Measurements from ENCODE around the gene LRRC25. TPM values are rescaled to one million over a fixed set of nuclear protein-coding genes. Genes with fewer than 3 reads are reported as not detected.

Gene LRRC25
- total RNA-seq, 1 experiment from 2014 or later = not detected

DNA sequence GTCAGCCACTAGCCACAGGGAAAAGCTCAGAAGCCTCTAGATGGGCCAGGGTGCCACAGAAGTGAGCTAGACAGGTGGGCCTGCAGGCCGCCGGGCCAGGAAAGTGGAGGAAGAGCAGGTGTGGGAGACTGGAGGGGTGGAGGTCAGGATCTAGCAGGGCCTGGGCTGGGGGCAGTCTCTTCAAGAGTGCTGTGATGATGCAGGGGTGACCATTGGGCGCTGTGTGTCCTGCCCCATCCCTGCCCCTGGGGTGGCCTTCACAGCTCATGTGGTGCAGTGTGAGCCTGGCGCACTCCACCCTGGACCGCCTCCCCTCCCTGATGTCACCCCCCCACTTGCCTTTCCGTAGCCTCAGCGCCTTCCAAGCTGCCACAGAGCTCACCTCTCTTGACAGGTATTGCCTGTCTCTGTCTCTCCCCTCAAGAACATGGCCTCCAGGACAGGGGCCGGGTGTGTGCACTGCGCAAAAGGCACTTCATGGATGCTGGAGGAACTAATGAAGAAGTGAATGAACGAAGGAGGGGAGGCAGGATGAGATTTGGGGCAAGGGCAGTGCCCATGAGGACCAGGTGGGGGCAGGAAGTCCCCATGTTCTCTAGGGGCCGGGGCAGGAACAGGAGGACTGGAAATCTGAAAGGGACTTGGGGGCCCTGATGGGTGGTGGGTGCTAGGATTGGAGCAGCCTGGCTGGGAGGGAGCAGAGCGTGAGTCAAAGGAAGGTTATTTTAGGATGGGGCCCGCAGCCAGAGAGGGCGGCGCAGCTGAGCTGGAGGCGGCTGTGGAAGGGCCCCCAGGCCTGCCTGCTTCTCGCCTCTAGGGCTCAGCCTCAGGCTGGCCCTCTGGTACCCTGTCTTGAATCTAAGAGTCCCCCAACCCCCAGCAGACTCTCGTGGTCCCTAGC, 28.3 kb upstream of the LRRC25 start:
- DNase-seq (ENCODE audit: extremely low read depth, low read depth) = no peak

DNA sequence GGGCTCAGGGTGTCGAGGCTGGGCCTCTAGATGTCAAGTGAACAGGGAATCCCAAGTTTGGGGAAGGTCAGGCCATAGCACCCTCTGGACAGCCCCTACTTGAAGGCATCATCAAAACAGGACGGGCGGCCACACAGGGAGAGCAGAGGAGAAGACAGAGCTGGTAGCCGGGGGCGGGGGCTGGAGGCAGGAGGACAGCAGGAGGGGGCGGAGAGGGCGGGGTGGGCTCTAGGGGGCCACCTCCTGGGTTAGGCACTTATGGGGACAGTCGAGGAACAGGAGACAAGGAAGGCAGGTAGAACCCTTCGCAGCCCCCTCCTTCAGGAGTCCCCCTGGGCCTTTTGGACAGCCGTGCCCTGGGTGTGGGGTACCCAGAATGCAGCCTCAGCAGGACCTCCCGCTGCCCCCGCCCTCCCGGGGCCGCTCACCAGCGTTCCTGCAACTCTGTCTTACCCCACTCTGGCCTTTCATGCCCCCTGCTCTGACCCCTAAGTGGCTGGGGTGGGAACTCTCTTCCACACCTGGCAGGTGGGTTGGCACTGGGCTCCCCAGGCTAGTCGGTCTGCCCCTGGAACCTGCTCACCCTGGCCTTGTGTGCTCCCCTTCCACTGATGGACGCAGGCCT, 27.6 kb upstream of the LRRC25 start:
- no peak for DNase-seq (ENCODE audit: extremely low read depth, low read depth)

DNA sequence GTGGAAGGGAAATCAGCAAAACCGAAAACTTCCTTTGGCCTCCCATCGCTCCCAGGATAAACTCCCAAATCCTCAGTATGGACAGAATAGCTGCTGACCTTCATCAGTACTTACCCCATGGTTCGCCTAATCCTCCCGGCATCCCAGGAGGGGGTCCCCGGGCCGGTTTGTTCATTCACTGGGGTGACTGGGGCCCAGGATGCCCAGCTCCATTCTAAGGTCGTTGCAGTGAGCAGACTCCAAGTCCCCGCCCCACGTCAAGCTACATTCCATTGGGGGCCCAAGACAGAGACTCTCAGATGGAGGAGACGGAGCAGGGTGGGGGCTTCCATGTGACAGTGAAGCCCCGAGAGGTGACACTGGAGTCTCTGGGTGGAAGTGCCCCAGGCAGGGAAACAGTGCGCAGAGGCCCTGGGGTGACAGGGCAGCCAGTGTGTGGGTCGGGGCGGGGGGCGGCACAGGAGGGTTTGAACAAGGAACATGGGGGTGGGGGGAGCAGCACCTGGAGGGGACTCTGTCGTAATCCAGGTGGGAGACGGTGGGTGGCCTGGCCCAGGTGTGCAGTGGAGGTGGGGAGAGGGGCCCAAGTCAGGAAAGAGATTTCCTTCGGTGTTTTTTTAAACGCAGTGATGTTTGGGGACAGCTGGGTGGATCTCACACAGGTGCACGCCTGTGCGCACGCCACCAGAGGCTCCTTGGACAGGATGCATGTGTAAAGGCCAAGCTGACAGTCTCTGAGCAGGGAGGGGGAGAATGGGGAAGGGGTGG, 26.9 kb upstream of the LRRC25 start:
- no peak for DNase-seq (ENCODE audit: extremely low read depth, low read depth)

DNA sequence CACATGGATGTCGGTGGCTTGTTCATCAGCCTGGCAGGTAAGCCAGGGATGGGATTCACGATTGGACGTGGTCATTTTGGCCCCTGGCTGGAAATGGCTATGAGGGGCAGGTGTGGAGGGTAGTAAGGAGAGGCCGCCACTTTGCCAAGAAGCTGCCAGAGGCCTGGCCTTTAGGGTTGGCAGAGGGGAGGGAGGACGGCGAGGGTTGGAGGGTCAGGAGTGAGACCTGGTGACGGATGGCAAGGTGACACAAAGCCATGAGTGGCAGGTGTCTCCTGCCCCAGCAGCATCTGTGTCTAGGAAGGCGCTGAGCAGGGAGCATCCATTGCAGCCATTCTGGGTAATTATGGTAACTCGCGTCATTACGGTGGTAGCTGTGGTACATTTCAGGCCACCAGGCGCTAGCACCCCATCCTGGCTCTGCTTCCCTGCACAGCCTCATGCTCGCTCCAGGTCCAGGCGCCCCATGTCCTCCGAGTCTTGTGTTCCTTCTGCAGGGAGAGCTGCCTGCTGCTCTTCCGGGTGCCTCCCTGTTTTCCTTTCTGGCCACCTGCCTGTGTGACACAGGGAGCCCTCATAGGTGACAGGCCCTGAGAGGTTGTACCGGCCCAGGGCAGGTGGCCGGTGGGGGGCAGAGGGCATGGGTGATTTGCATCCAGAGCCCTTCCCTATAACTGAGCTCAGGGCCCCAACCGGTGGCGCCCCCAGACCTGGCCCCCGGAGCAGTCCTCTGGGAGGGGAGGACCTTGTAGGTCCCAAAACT, 26.0 kb upstream of the LRRC25 start:
- DNase-seq (ENCODE audit: extremely low read depth, low read depth) = no peak

DNA sequence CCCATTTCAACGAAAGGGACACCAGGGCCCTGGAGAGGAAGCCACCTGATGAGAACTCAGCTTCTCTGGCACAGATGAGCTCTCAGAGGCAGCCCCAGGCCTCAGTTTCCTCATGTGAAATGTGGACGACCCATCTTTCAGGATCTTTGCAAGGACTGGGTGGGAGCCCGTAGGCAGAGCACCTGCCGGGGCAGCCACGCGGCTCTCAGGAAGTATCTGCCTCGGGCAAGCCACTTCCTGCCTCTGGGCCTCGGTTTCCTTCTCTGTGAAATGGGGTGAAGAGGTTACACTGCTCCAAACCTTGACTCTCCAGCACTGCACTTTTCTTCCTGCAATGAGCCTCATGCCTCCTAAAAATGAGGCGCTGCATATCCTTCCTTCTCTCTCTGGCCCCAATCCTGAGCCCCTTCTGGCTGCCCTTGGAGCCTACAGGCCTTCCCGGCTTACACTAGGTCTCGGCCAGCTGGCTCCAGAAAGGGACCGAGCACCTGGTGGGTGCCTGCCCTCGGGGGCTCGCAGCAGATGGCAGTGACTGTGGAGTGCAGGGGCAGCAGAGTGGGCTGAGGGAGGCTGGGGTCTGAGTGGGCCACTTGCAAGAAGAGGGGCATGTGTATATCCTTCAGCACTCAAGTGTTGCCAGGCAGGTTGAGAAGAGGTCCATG, 25.2 kb upstream of the LRRC25 start:
- no peak for DNase-seq (ENCODE audit: extremely low read depth, low read depth)

DNA sequence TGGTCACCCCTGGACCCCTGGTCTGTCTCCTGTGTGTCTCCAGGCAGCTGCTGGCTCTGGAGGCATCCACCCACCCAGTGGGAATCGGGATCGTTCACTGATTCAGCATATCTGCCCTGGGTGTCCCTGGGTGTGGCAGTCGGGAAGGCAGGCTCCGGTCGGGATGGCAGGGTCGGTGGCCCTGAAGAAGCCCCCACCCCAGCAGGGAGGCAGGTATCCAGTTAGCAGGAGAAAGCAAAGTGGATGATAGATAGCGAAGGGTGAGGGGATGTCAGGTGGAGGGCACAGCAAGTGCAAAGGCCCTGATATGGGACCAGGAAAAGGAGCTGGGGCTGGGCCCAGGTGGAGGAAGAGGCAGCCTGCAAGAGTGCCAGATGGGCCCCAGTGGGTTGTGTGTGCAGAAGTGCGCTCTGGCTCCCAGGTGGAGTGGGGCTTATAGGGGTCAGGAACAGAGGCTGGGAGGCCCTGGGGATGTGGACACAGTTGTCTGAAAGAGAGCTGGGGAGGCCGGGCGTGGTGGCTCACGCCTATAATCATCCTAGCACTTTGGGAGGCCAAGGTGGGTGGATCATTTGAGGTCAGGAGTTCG, 24.0 kb upstream of the LRRC25 start:
- no peak for DNase-seq (ENCODE audit: extremely low read depth, low read depth)

DNA sequence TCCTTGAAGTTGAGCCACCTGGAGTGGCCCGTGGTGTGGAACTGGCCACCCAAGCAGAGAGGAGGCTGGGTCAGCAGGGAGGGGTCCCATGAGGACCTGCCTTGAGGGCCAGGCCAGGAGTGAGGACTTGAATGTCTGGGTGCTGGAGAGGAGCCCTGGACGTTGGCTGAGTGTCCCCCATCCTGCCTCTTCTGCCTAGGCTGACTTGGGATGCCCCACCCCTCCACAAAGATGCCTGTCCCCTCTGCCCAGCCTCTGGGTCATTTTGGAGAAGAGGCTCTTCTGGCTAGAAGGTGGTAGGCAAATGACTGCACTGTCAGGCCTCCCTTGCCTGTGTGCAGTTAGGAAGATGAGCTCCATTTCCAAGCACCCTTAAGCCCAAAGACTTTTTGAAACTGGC, 23.5 kb upstream of the LRRC25 start:
- DNase-seq (ENCODE audit: extremely low read depth, low read depth) = no peak

DNA sequence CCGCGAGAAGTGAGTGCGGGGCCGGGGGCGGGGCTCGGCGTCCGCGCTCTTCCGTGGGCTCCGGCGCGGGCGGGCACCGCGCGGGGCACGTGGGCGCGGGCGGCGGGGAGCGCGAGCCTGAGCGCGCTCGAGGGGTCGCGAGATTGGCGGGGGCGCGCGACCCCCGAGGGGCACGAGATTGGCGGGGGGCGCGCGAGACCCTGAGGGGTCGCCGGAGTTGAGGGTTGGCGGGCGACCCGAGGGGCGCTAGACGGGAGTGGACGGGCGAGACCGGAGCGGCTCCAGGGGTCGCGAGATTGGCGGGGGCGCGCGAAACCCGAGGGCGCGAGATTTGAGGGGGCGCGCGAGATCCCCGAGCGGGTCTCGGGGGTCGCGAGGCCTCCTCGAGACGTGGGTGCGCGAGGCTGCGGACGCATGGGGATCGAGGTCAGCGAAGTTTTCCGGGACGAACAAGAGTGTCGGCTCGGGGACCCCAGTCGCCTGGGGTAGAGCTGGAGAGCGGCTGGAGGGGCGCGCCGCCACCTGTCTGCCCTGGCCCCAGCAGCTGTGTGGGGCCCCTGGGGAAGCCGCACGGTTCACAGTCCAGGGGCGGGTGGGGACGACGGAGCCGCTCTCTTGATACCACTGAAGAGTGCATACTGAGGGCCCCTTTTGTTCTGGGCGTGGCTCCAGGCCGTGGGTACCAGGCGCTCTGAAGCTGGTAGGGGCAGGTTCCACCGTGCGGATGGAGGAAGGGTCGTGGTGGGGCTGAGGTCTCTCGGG, 22.5 kb upstream of the LRRC25 start:
- no peak for DNase-seq (ENCODE audit: extremely low read depth, low read depth)

DNA sequence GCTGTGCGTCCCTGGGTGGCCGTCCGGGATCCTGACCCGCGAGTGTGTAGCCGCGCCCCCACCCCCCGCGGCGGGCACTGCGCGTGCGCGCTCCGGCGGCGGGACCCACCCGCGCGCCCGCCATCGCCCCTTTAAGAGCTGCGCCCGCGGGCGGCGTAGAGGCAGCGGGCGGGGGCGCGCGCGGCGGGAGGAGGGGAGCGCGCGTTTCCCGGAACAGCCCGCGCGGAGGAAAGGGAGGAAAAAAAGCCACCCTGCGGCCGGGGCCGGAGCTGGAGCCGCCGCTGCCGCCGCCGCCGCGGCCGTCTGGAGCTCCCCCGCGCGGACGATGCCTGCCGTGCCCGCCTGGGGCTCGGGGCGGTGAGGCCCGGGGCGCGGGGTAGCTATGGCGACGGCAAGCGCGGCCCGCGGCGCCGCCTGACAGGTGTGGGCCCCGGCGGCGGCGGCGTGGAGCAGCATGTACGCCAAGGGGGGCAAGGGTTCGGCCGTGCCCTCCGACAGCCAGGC, 21.8 kb upstream of the LRRC25 start, which contains the start of gene SSBP4:
Gene SSBP4, plus strand, starts transcription at position 204 of the 504 bp plus-strand sequence. Its CDS starts 251 bp downstream, at position 455.
- DNase-seq (ENCODE audit: extremely low read depth, low read depth) = peak; percentile 63

DNA sequence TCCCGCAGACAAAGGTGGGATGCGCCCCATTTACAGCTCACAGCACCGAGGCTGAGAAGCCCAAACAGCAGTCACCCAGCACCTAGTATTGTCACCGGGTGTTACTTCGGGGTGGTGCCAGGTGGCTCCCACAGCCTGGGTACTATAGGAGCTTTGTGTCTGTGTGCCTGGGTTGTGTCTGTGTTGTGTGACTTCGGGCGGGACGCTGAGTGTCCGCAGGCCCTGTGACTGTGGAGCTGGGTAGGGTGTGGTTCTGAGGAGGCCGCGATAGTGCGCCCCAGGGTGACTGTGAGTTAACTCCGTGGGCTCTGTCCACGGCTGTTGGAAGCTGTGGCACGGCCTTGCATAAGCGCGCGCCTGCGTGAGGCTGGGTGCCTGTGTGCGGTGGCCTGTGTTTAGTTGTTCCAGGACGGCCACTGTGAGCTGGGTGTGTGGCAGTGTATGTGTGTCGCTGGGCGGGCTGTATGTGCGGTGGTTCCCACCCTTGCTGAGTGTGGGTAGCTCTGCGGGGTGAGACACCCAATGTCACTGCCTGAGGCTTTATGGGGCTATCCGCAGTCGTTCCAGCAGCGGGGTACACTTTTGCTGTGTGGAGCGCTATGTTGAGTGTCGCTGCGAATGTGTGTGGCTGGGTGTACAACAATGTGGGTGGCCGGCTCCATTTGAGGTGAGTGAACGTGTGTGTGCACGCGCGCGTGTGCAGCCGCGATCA, 21.2 kb upstream of the LRRC25 start:
- no peak for DNase-seq (ENCODE audit: extremely low read depth, low read depth)

DNA sequence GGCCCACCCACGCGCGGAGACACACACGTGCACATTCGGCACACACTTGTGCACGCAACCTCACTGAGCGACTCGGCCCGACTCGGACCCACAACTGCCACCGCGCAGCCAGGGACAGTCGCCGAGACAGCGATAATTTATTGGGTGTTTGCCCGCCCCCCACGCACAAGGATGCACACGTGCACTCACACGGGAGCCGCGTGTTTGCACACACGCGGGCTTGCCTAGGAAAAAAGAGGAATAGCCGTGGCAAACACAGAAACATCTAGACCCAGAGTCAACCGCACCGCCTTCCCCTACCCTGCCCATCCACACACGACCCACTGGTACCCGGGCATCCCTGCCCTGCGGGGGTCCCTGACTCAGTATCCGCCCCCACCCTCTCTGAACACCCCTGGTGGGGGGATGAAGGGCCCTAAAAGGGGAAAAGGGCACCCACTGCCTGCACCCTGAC, 20.6 kb upstream of the LRRC25 start:
- DNase-seq (ENCODE audit: extremely low read depth, low read depth) = no peak

DNA sequence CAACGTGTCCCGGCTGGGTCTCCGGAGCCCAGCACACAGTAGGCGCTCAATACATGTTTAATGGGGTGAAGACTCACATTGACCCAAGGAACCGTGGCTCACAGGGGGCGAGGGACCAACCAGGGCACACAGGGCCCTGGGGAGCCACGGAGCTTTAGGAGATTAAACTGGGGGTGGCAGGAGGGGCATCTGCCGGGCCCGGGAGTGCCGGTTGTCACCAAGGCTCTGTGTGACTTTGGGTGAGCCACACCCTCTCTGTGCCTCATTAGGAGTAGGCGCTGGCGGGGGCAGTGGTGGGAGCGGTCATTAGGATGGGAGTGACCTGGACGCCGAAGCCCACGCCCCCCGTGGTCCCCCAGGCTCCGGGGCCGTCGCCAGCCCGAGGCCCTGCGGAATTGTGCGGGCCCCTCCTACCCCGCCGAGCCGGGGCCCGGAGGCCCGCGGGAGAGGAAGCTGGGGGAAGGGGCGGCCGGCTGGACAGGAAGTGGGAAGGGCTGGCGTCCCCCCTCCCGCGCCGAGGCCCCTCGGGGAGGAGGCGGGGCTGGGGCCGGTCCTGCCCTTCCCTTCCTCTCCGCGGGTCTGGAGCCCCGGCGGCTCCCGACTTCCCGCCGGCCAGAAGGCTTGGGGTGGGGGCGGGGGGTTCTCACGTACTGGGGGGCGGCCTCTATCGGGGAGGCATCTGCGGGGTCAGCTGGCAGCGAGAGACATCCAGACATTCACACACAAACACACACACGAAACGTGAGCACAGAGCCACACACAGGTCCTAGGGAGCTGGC, 20.0 kb upstream of the LRRC25 start:
- DNase-seq (ENCODE audit: extremely low read depth, low read depth) = peak; percentile 68

DNA sequence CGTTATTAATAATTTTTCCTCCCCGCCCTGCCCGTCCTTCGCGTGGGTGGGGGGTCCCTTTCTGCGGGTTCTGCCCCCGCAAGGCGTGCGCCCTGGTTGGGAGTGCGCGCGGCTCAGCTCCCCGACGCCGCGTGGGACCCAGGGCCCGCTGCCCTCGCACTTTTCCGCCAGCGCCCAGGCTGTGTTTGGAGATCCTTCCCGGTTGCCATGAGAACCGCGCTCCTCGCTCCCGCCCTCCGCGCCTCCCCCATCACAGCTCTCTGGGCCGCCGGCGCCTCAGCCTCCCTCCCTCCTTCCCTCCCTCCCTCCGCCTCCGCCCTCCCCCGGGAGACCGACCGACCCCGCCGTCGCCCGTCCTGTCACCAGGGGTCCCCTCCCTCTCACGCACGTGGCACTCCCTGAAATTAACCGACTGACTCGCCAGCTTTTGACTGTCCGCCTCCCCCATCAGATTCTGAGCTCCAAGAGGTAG, 19.4 kb upstream of the LRRC25 start:
- peak; percentile 75 for DNase-seq (ENCODE audit: extremely low read depth, low read depth)

DNA sequence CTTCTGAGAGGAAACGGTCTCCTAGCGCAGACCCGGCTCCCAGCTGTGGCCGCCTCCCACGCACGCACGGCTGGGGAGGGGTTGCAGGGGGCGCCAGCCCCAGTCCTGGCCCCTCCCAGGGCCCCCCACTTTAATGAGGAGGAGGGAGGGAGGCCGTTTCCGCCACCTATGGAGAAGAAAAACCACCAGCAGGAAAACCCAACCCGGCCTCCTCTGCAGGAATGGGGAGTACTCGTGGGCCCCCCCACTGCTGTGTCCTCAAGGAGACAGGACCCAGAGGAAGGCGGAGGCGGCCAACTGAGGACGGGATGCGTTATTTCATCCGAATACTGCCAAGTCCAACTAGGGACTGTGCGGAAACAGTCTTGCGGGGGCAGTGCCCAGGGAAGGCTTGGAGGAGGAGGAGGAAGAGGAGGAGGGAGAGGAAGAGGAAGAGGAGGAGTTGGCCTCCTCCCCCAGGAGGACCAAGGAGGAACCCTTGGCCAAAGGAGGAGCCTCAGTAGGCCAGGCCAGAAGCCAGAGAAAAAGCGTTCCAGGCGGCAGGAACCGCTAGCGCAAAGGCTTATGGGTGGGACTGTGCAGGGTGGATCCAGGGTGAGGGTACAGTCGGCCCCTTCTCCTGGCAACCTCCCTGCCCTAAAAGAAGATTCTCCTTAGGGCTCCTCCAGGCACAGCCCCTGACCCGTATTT, 17.9 kb upstream of the LRRC25 start:
- DNase-seq (ENCODE audit: extremely low read depth, low read depth) = no peak

DNA sequence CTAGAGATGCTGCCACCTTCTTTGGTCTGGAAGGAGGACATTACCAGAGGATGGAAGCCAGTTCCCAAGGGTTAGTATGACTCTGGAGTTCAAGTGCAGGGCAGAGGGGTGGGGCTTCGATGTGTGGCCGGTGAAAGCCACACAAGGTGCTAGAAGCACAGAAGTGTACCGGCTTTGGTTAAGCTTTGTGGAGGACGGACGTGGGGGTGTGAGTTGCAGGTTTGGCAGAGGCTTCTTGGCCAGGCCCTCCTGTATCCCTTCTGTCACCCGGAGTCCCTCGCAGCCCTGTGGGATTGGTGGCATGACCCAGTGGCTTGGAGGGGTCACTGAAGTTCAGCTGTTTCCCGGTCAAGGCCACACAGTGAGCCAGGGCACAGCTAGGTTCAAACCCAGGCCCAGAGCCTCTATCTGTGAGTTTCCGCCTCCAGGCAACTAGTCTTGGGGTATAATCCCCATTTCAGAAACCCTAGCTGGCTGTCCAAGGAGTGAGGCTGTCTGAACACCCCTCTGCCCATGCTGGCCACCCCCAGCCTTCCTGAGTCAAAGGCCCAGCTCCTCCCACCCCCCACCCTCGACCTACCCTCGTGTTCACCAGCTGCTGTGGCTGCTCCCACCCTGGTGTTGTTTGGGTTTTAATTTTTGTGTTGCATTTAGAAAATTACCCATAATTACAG, 17.2 kb upstream of the LRRC25 start:
- DNase-seq (ENCODE audit: extremely low read depth, low read depth) = no peak

All from NCI-H460 (cell line).